ENCODE data around the gene SPOPL.

- TF ChIP-seq EP300 (IDR thresholded peaks at IDR 0.05) = no peak
- no peak for TF ChIP-seq CTCF (IDR thresholded peaks at IDR 0.05)
Observed at GRCh38 chr2:138610201-138610953, 108.8 kb downstream of the SPOPL start.
